ENCODE results near the gene SLC4A11.

Gene SLC4A11

DNA sequence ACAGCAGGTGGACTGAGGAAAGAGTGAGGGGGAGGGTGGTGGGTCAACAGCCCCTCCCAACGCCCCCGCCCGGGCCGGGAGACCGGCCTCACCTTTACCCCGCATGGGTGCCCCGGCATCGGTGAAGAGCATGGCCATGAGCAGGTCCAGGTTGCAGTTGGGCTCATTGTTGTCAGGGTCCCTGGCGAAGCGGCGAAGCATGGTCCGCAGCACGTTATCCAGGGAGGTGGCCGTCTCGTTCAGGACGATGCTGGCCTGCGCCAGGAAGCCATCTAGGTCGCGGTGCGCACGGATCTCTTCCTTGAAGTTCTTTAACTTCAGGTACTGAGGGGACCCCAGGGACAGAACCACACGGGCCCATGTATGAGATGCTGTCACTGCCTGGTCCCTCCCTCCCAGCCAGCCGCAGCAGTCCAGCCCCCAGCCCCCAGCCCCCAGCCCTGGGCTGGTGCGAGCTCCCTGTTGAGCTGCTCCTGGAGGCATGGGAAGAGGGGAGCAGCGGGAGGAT, 4.9 kb downstream of the SLC4A11 start:
- Histone ChIP-seq H3K9me3 (ENCODE audit: insufficient read depth, low read length) (no peaks in the 10 kb centered on the region), H3K4me3 (ENCODE audit: low read length) (no peak overlapping the region), H3K27ac (ENCODE audit: low read length) (no peak overlapping the region), H3K27me3 (ENCODE audit: low read depth, low read length) (peaks cover 13% of the 10 kb centered on the region), H3K4me2 (ENCODE audit: low read length) (no peak overlapping the region), H3K79me2 (ENCODE audit: low read length) (no peaks in the 10 kb centered on the region), H2AFZ (ENCODE audit: low read depth, low read length) (no peak overlapping the region), H4K20me1 (ENCODE audit: insufficient read depth, low read length) (no peaks in the 10 kb centered on the region), H3K36me3 (replicated peaks; ENCODE audit: low read depth, low read length) (no peaks in the 10 kb centered on the region), H3K9ac (ENCODE audit: low read length) (no peak overlapping the region), H3K4me1 (ENCODE audit: low read length) (peaks cover 5% of the 10 kb centered on the region)
- TF ChIP-seq EZH2phosphoT487 (IDR thresholded peaks at IDR 0.05; ENCODE audit: low read depth) (no peak), CTCF (IDR thresholded peaks at IDR 0.05; ENCODE audit: low read depth, low read length) (no peak)

- H3K4me2 ChIP-seq (ENCODE audit: low read length) = no peak overlapping the region
- no peak overlapping the region for H3K27ac ChIP-seq (ENCODE audit: low read length)
- H4K20me1 ChIP-seq (ENCODE audit: insufficient read depth, low read length) = no peaks in the 10 kb centered on the region
- H3K79me2 ChIP-seq (ENCODE audit: low read length) = no peaks in the 10 kb centered on the region
- no peaks in the 10 kb centered on the region for H3K9me3 ChIP-seq (ENCODE audit: insufficient read depth, low read length)
- peaks cover 5% of the 10 kb centered on the region for H3K4me1 ChIP-seq (ENCODE audit: low read length)
- no peaks in the 10 kb centered on the region for H3K36me3 ChIP-seq (replicated peaks; ENCODE audit: low read depth, low read length)
- H3K27me3 ChIP-seq (ENCODE audit: low read depth, low read length) = peaks cover 13% of the 10 kb centered on the region
- H3K9ac ChIP-seq (ENCODE audit: low read length) = no peak overlapping the region
- H3K4me3 ChIP-seq (ENCODE audit: low read length) = no peak overlapping the region
- H2AFZ ChIP-seq (ENCODE audit: low read depth, low read length) = no peak overlapping the region
- TF ChIP-seq CTCF (IDR thresholded peaks at IDR 0.05; ENCODE audit: low read depth, low read length) (no peak), EZH2phosphoT487 (IDR thresholded peaks at IDR 0.05; ENCODE audit: low read depth) (no peak)
Measured at GRCh38 chr20:3233131-3233990, 5.6 kb downstream of the SLC4A11 start.

- Histone ChIP-seq H2AFZ (ENCODE audit: low read depth, low read length) (no peak overlapping the region), H3K79me2 (ENCODE audit: low read length) (no peaks in the 10 kb centered on the region), H3K4me2 (ENCODE audit: low read length) (no peak overlapping the region), H3K27ac (ENCODE audit: low read length) (no peak overlapping the region), H3K9ac (ENCODE audit: low read length) (no peak overlapping the region), H3K4me1 (ENCODE audit: low read length) (no peaks in the 10 kb centered on the region), H4K20me1 (ENCODE audit: insufficient read depth, low read length) (no peaks in the 10 kb centered on the region), H3K9me3 (ENCODE audit: insufficient read depth, low read length) (no peaks in the 10 kb centered on the region), H3K27me3 (ENCODE audit: low read depth, low read length) (no peaks in the 10 kb centered on the region), H3K36me3 (replicated peaks; ENCODE audit: low read depth, low read length) (no peaks in the 10 kb centered on the region), H3K4me3 (ENCODE audit: low read length) (no peak overlapping the region)
- TF ChIP-seq CTCF (IDR thresholded peaks at IDR 0.05; ENCODE audit: low read depth, low read length) (no peak), EZH2phosphoT487 (IDR thresholded peaks at IDR 0.05; ENCODE audit: low read depth) (no peak)
Measured at GRCh38 chr20:3231889-3232588, 7.0 kb downstream of the SLC4A11 start.

GRCh38 chr20:3231116-3231515, 7.9 kb downstream of the SLC4A11 start:
- TF ChIP-seq CTCF (IDR thresholded peaks at IDR 0.05; ENCODE audit: low read depth, low read length) (no peak), EZH2phosphoT487 (IDR thresholded peaks at IDR 0.05; ENCODE audit: low read depth) (no peak)
- no peaks in the 10 kb centered on the region for H3K79me2 ChIP-seq (ENCODE audit: low read length)
- H3K27ac ChIP-seq (ENCODE audit: low read length) = no peak overlapping the region
- no peak overlapping the region for H3K4me3 ChIP-seq (ENCODE audit: low read length)
- H3K27me3 ChIP-seq (ENCODE audit: low read depth, low read length) = no peaks in the 10 kb centered on the region
- no peak overlapping the region for H2AFZ ChIP-seq (ENCODE audit: low read depth, low read length)
- H3K4me2 ChIP-seq (ENCODE audit: low read length) = no peak overlapping the region
- H3K9me3 ChIP-seq (ENCODE audit: insufficient read depth, low read length) = no peaks in the 10 kb centered on the region
- no peak overlapping the region for H3K9ac ChIP-seq (ENCODE audit: low read length)
- H4K20me1 ChIP-seq (ENCODE audit: insufficient read depth, low read length) = no peaks in the 10 kb centered on the region
- H3K36me3 ChIP-seq (replicated peaks; ENCODE audit: low read depth, low read length) = no peaks in the 10 kb centered on the region
- no peaks in the 10 kb centered on the region for H3K4me1 ChIP-seq (ENCODE audit: low read length)
